ENCODE results near the gene ZNF777.

GRCh38 chr7:149478754-149479153 lies 17.9 kb upstream of the ZNF777 start:
- TF ChIP-seq POLR2A (IDR thresholded peaks at IDR 0.05; ENCODE audit: low read length) (no peak), GATA1 (IDR thresholded peaks at IDR 0.05; ENCODE audit: low read depth, low read length) (no peak)

Data from erythroblast (primary cell).